Neural cell (in vitro differentiated cells): ENCODE data around the gene SAV1.
"Not testable (repeated sequence)": the region's sequence is repeated elsewhere in the genome, so short reads cannot be mapped to it uniquely, and the experiment has no call there.

Experiments
- EP300 ChIP-seq: fragments of 450-650 bp; conservative IDR thresholded peaks from 2 replicates; pipeline ENCODE4 v1.6.1; 2014; ENCODE audit warnings: antibody characterized with exemption, mild to moderate bottlenecking, moderate library complexity; ENCODE audit not compliant: poor library complexity, severe bottlenecking
- EZH2 ChIP-seq: fragments of 200-600, 300-800 bp; shearing (Covaris generic), sonication (generic); IDR thresholded peaks from 2 replicates; pipeline ENCODE4 v1.6.1; 2014; ENCODE audit warnings: antibody characterized with exemption, low read length, borderline replicate concordance, mild to moderate bottlenecking; ENCODE audit not compliant: insufficient read depth, poor library complexity, severe bottlenecking
- MXI1 ChIP-seq: fragments of 450-650 bp; conservative IDR thresholded peaks from 2 replicates; pipeline ENCODE4 v1.6.1; 2014; ENCODE audit warnings: antibody characterized with exemption, mild to moderate bottlenecking; ENCODE audit not compliant: poor library complexity, severe bottlenecking
- POLR2AphosphoS5 ChIP-seq: IDR thresholded peaks from 2 replicates; pipeline ENCODE4 v1.6.1; 2012
- RAD21 ChIP-seq: fragments of 450-650 bp; conservative IDR thresholded peaks from 2 replicates; pipeline ENCODE4 v1.6.1; 2014; ENCODE audit warnings: antibody characterized with exemption, mild to moderate bottlenecking, moderate library complexity
- TF ChIP-seq, protein P1 (sequence below): fragments of 450-650 bp; IDR thresholded peaks from 2 replicates; pipeline ENCODE4 v1.5.1; 2014; ENCODE audit warnings: antibody characterized with exemption, mild to moderate bottlenecking, moderate library complexity; ENCODE audit not compliant: poor library complexity, severe bottlenecking
- TF ChIP-seq, protein P2 (sequence below): IDR thresholded peaks from 2 replicates; pipeline ENCODE4 v1.6.1; 2012; ENCODE audit warnings: borderline replicate concordance

DNA sequence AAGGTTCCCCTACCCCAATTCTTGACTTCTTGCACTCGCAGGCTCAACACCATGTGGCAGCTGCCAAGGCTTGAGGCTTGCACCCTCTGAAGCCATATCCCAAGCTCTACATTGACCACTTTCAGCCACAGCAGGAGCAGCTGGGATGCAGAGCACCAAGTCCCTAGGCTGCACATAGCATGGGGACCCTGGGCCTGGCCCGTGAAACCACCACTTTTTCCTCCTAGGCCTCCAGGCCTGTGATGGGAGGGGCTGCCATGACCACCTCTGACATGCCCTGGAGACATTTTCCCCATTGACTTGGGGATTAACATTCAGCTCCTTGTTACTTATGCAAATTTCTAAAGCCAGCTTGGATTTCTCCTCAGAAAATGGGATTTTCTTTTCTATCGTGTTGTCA lies 26.2 kb upstream of the SAV1 start:
- not testable (repeated sequence) for TF ChIP-seq RAD21, MXI1, EZH2, EP300, POLR2AphosphoS5
- TF ChIP-seq, protein P1, sequence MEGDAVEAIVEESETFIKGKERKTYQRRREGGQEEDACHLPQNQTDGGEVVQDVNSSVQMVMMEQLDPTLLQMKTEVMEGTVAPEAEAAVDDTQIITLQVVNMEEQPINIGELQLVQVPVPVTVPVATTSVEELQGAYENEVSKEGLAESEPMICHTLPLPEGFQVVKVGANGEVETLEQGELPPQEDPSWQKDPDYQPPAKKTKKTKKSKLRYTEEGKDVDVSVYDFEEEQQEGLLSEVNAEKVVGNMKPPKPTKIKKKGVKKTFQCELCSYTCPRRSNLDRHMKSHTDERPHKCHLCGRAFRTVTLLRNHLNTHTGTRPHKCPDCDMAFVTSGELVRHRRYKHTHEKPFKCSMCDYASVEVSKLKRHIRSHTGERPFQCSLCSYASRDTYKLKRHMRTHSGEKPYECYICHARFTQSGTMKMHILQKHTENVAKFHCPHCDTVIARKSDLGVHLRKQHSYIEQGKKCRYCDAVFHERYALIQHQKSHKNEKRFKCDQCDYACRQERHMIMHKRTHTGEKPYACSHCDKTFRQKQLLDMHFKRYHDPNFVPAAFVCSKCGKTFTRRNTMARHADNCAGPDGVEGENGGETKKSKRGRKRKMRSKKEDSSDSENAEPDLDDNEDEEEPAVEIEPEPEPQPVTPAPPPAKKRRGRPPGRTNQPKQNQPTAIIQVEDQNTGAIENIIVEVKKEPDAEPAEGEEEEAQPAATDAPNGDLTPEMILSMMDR: not testable (repeated sequence)
- TF ChIP-seq, protein P2, sequence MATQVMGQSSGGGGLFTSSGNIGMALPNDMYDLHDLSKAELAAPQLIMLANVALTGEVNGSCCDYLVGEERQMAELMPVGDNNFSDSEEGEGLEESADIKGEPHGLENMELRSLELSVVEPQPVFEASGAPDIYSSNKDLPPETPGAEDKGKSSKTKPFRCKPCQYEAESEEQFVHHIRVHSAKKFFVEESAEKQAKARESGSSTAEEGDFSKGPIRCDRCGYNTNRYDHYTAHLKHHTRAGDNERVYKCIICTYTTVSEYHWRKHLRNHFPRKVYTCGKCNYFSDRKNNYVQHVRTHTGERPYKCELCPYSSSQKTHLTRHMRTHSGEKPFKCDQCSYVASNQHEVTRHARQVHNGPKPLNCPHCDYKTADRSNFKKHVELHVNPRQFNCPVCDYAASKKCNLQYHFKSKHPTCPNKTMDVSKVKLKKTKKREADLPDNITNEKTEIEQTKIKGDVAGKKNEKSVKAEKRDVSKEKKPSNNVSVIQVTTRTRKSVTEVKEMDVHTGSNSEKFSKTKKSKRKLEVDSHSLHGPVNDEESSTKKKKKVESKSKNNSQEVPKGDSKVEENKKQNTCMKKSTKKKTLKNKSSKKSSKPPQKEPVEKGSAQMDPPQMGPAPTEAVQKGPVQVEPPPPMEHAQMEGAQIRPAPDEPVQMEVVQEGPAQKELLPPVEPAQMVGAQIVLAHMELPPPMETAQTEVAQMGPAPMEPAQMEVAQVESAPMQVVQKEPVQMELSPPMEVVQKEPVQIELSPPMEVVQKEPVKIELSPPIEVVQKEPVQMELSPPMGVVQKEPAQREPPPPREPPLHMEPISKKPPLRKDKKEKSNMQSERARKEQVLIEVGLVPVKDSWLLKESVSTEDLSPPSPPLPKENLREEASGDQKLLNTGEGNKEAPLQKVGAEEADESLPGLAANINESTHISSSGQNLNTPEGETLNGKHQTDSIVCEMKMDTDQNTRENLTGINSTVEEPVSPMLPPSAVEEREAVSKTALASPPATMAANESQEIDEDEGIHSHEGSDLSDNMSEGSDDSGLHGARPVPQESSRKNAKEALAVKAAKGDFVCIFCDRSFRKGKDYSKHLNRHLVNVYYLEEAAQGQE: not testable (repeated sequence)
